ENCODE data around the gene RAB4A.

Gene RAB4A

DNA sequence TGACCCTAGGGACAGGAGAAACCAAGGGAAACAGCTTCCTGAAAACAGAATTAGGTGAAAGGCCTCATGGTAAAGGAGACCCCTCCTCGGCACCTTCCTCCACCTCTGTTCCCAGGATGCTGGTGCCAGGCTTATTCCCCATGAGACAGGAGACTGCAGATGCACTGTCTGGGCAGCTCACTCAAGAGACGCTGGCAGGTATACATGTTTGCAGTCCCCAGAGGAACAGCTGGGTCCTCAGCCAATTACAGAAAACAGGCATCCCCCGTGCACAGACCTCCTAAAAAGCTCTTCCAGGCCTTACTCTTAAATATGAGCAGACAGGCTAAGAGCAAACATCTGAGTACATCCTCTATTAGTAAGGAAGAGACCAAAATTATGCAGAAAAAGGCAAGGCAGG lies 65.4 kb downstream of the RAB4A start:
- FAIRE-seq (no peak), DNase-seq (ENCODE audit: insufficient read length, low spot score) (no peak)
- no peak for TF ChIP-seq POLR2A (IDR thresholded peaks at IDR 0.05; ENCODE audit: low read depth, low read length)

DNA sequence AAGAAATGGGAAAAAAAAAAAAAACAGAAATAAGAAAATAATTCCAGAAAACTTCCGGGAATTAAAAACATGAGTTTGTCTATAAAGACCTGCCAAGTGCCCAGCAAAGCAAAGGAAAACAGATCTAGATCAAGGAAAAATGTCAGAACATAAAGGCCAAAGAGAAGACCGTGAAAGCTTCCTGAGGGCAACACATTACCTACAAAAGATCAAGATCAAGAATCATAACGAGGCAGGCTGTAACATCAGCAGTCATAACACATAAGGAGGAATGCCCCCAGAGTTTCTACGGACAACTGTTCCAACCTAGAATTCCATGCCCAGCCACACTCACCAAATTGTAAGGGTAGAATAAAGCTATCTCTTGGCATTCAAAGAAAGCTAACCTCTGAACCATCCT lies 68.2 kb downstream of the RAB4A start:
- DNase-seq (ENCODE audit: insufficient read length, low spot score) (no peak), FAIRE-seq (no peak)
- no peak for TF ChIP-seq POLR2A (IDR thresholded peaks at IDR 0.05; ENCODE audit: low read depth, low read length)

DNA sequence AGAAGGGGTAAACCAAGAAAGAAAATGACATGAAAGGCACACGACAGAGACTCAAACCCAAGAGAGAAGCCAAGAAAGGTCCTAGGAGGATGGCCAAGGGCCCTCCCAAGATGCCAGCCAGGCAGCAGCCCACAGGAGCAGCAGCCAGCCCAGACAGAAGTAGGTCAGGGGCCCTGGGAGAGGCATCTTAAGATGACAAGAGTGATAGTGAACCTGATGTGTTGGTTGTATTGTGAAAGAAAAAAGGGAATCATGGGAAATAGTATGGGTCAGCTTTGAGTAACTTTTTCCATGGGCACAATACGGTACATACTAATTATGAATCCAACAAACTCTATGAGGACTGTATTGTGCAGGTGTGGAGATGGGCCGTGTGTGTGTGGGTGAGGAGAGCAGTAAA lies 68.6 kb downstream of the RAB4A start:
- FAIRE-seq: no peak
- no peak for TF ChIP-seq POLR2A (IDR thresholded peaks at IDR 0.05; ENCODE audit: low read depth, low read length)
- no peak for DNase-seq (ENCODE audit: insufficient read length, low spot score)

DNA sequence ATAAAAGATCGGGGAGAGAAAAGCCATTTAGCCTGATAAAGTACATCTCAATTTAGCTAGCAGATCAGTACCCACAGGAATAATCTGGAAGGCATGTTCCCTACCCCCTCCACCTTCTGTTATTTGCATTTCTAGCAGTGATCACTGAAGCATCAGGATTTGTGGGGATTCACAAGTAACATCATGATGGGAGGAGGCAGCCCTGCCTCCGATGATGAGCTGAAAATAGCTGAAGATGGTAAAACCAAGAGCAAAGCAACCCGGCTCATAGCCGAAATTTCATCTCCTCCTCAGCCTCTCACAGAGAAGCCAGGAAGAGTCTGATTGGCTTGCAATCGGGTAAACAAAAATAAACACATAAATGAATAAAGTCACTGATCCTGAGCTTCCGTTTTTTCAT lies 69.6 kb downstream of the RAB4A start:
- DNase-seq (ENCODE audit: insufficient read length, low spot score): no peak
- FAIRE-seq: no peak
- no peak for TF ChIP-seq POLR2A (IDR thresholded peaks at IDR 0.05; ENCODE audit: low read depth, low read length)

DNA sequence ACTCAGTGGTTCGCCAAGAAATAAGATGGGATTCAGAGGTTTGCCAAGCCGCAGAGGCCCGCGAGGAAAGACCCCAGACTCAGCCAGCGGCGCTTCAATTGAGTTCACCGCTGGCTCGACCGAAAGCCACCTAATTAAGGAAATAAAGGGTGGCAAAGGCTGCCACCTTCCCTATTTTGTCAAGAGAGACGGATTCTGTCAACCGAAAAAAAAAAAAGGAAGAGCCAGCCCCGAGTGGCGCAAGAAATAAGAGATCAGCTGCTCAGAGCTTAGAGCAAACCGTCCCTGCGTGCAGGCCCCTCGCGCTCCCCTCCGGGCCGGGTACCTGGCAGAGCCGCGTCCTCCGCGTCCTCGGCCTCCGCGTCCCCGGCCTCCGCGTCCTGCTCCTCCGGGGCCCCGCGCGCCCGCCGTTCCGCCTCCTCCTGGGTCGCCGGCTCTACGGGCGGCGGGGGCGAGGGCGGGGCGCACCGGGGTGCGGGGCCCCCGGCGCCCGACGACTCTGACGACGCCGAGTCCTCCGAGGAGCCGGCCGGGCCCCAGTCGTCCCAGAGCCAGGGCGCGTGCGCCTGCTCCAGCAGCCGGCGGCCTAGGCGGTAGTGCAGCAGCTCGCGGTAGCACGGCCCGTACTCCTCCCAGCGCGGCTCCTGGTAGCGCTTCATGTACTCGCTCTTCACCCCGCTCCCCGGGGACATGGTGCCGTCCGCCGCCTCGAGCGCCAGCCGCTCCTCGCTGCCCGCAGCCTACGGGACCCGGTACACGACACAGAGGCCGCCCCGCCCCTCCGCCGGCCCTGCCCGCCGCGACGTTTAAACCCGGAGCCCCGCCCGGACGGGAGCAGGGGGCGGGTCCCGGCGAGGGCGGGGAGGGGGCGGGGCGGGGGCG lies 71.1 kb downstream of the RAB4A start:
- TF ChIP-seq POLR2A (IDR thresholded peaks at IDR 0.05; ENCODE audit: low read depth, low read length): peak; percentile 92
- DNase-seq (ENCODE audit: insufficient read length, low spot score): peak; percentile 71
- no peak for FAIRE-seq

DNA sequence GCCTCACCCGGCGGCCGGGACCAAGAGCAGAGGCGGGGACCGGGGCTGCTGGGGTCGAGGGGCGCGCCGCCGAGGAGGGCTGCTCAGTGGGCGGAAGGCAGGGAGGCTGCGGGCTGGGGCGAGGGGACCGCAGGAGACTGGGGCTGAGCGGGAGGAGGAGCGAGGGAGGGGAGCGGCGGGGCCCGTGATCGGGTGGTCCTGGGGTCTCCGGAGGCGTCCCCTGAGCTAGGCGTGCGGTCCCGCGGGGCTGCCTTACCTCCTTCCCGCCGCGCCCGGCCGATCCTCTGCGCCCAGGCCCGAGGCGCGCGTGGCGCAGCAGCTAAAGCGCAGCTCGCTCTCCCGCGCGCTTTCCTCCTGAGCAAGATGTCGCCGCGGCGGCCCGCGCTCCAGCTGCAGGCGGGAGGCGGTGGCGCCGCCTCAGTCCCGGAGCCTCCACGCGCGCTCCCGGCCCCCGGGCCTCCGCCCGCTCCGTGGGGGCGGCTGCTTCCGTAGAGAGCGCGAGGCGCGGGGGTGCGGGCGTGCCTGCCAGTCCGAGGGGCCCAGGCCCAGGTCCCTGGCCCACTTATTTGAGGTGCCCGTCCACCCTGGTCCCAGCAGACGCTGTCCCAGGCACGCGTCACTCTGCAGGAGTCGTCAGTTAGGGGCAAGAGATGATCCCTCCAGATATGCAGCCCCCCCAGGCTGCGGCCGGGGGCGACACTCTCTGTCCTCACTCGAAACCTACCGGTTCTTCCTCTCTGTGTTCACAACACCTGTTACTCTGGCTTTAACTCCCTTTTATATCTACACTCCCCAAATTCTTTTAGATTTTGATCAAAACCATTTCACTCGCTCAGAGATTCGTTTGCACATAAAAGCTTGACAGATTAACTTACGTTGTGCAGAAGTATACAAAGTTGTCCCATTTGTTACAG lies 72.0 kb downstream of the RAB4A start, which contains the start of gene CCSAP:
Gene CCSAP (minus strand): TSS at position 392 of the 914 bp plus-strand sequence. CDS start 582 bp downstream, outside the sequence.
- peak; percentile 29; the same call in 1 of the 2 replicates for TF ChIP-seq POLR2A (IDR thresholded peaks at IDR 0.05; ENCODE audit: low read depth, low read length)
- FAIRE-seq: no peak
- DNase-seq (ENCODE audit: insufficient read length, low spot score): peak; percentile 35

DNA sequence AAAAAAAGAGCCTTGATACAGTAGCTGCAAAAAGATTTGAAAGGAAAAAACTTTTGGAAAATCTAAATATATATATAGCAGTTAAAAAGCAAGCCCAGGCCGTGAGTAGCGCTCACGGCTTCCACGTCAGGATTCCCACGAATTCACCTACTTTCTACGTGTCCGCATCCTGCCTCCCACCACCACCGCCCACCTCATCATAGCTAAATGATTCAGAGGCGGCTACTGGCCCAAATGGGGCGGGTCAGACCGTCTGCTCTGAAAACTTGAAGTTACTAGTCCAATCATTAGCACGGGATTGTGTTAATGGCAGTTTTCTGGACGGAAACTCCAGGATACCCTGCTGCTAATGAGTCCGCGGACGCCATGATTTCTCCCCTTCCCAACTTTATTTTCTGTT lies 73.2 kb downstream of the RAB4A start:
- FAIRE-seq: no peak
- DNase-seq (ENCODE audit: insufficient read length, low spot score): peak; percentile 25

DNA sequence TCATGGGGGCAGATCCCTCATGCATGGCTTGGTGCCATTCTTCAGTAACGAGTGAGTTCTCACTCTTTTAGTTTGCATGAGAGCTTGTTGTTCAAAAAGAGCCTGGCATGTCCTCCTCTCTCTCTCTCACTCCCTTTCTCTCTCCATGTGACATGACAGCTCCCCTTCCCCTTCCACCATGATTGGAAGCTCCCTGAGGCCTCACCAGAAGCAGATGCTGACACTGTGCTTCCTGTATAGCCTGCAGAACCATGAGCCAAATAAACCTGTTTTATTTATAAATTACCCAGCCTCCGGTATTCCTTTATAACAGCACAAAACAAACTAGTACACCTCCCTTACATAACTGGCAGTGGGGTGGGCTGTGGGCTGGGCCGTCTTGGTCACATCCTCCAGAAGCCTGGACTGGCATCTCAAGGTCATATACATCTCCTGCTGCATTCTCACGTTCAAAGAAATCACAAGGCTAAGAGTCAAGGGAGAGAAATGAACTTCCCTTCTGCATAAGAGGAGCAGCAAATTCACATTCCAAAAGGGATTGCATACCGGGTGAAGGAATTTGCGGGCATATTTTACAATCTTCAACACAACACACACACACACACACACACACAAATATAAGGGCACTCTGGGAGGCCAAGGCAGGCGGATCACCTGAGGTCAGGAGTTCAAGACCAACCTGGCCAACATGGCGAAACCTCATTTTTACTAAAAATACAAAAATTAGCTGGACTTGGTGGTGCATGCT lies 74.2 kb downstream of the RAB4A start:
- DNase-seq (ENCODE audit: insufficient read length, low spot score) (no peak), FAIRE-seq (no peak)
- no peak for TF ChIP-seq POLR2A (IDR thresholded peaks at IDR 0.05; ENCODE audit: low read depth, low read length)

More for the DNA sequence above, 73.2 kb downstream of the RAB4A start:
- no peak for TF ChIP-seq POLR2A (IDR thresholded peaks at IDR 0.05; ENCODE audit: low read depth, low read length)

DNA sequence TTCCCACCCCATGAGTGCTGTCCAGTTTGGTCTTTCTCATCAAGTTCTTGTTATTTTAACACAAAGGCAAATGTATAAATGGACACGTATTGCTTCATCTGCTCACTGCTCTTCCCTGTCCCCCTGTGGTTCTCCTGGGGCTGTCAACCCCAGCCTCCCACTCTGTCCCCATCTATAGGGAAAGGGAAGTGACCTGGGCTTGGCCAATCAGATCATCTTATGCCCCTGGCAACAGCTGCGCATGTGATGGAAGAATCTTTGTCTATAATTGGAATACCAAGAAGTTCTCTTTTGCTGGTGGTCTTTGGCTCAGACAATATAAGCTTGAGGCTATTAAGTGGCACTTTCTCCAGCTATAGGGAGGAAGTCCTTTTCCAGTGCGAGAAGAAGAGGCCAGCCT lies 76.6 kb downstream of the RAB4A start:
- FAIRE-seq (no peak), DNase-seq (ENCODE audit: insufficient read length, low spot score) (no peak)
- no peak for TF ChIP-seq POLR2A (IDR thresholded peaks at IDR 0.05; ENCODE audit: low read depth, low read length)

DNA sequence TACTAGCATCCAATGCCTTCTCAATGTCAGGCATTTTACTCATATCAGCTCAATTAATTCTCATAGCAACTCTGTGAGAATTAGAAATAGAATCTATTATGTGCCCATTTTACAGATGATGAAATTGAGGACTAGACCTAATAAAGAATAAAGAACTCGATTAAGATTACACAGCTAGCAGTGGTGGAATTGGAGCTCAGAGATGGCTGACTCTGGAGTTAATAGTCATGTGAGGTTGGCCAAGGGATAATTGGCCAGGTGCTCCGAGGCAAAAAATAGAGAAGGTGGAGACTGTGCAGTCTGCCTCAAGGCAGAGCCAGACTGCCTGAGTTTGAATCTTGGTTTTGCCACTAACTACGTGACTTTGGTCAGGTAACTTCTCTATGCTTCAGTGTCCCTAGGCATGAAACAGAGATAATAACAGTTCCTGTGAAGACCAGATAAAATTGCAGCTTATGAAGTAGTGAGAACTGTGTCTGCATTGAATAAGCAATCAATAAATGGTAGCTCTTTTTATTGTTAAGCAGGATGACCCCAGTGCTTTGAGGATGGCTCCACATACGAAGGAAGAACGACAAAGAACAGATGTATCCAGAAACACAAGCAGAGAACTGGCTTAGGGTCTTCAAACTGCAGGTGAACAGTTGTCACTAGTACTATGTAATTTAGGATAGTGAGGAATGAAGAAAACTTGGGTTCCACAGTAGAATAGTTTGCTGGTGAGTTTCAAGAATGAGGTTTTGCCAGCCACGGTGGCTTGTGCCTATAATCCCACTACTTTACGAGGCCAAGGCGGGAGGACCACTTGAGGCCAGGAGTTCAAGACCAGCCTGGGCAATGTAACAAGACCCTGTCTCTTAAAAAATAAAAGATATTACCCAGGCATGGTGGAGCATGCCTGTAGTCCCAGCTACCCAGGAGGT lies 78.8 kb downstream of the RAB4A start:
- no peak for TF ChIP-seq POLR2A (IDR thresholded peaks at IDR 0.05; ENCODE audit: low read depth, low read length)
- FAIRE-seq: no peak
- DNase-seq (ENCODE audit: insufficient read length, low spot score): no peak

DNA sequence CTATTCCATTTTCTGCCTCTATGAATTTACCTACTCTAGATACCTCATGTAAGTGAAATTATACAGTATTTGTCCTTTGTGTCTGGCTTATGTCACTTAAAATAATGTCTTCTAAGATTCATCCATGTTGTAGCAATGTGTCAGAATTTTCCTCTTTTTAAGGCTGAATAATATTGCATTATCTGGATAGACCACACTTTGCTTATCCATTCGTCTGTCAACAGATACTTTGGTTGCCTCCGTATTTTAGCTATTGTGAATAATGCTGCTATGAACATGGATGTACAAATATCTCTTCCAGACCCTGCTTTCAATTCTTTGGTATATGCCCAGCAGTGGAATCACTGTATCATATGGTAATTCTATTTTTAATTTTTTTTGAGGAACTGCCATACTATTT lies 82.1 kb downstream of the RAB4A start:
- TF ChIP-seq POLR2A (IDR thresholded peaks at IDR 0.05; ENCODE audit: low read depth, low read length): no peak
- DNase-seq (ENCODE audit: insufficient read length, low spot score): no peak
- no peak for FAIRE-seq

DNA sequence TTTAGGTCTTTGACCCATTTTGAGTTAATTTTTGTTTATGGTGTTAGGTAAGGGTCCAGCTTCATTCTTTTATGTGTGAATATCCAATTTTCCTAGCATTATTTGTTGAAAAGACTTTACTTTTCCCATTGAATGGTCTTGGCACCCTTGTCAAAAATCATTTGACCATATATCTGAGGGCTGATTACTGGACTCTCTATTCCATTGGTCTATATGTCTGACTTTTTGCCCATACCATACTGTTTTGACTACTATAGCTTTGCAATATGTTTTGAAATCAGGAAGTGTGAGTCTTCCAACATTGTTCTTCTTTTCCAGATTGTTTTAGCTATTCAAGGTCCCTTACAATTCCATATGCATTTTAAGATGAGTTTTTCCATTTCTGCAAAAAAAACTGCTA lies 83.3 kb downstream of the RAB4A start:
- DNase-seq (ENCODE audit: insufficient read length, low spot score) (no peak), FAIRE-seq (no peak)
- no peak for TF ChIP-seq POLR2A (IDR thresholded peaks at IDR 0.05; ENCODE audit: low read depth, low read length)

Data from H54 (cell line).